Measurements from ENCODE around the gene GLUL. TPM values are rescaled to one million over a fixed set of nuclear protein-coding genes. Genes with fewer than 3 reads are reported as not detected.

The GLUL gene
- total RNA-seq, 3 donors from 2014 or later (not counting 1 experiment from before 2014, with no cell fraction given), result 128 to 420 (median 134) TPM

GRCh38 chr1:182368903-182369302 lies 22.7 kb downstream of the GLUL start:
- Mint-ChIP-seq H3K4me1 (no peaks in the 10 kb centered on the region), H3K4me3 (no peak overlapping the region), H3K36me3 (no peaks in the 10 kb centered on the region), H3K27ac (no peak overlapping the region), H3K27me3 (ENCODE audit: low read depth in 2 of 2) (peaks cover 12 to 17% of the 10 kb centered on the region in 2 donors), H3K9me3 (no peaks in the 10 kb centered on the region)
- H3K4me1 ChIP-seq (ENCODE audit: control insufficient read depth, insufficient read depth, low read length), result no peaks in the 10 kb centered on the region
- H3K4me3 ChIP-seq (ENCODE audit: low read length), result no peak overlapping the region
- 72% methylated on average over 3 of the region's 4 CpGs for WGBS (ENCODE audit: insufficient coverage)
- H3K9me3 ChIP-seq (ENCODE audit: control insufficient read depth, insufficient read depth, low read length), result no peaks in the 10 kb centered on the region
- DNase-seq (no peak), ATAC-seq (no peak)
- no peak overlapping the region for H3K27ac ChIP-seq (ENCODE audit: low read length)
- H3K27me3 ChIP-seq (ENCODE audit: control insufficient read depth, insufficient read depth, low read length), result no peaks in the 10 kb centered on the region
- no peaks in the 10 kb centered on the region for H3K36me3 ChIP-seq (ENCODE audit: control insufficient read depth, insufficient read depth, low read length)
- intact Hi-C loops (cut with micrococcal nuclease), result no loop called here
- TF ChIP-seq CTCF (IDR thresholded peaks at IDR 0.05), result no peak

DNA sequence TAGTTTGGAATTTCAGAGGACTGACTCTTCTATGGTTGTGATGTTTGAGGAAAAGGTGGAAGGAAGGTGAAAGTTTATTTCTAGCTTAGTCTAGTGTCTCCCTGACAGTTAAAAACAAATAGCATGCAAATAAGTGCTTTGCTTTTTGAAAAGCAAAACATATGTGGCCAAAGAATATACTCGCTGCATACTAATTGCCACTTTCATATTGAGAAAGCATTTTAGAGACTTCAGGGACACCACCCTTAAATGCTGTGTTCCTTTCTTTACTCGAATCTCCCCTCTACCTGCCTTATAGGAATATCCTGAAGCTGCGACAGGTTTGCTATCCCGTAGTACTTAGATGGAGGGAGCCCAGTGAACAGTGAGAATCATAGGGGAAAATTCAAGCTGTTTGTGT lies 23.2 kb downstream of the GLUL start:
- no peak overlapping the region for H3K4me3 ChIP-seq (ENCODE audit: low read length)
- H3K27ac ChIP-seq (ENCODE audit: low read length), result no peak overlapping the region
- intact Hi-C loops (cut with micrococcal nuclease), result no loop called here
- ATAC-seq (no peak), DNase-seq (no peak)
- no peak for TF ChIP-seq CTCF (IDR thresholded peaks at IDR 0.05)
- H3K36me3 ChIP-seq (ENCODE audit: control insufficient read depth, insufficient read depth, low read length), result no peaks in the 10 kb centered on the region
- WGBS (ENCODE audit: insufficient coverage), result 80% methylated on average over 3 of the region's 4 CpGs
- no peaks in the 10 kb centered on the region for H3K4me1 Mint-ChIP-seq
- H3K36me3 Mint-ChIP-seq, result no peaks in the 10 kb centered on the region
- no peaks in the 10 kb centered on the region for H3K9me3 ChIP-seq (ENCODE audit: control insufficient read depth, insufficient read depth, low read length)
- no peaks in the 10 kb centered on the region for H3K4me1 ChIP-seq (ENCODE audit: control insufficient read depth, insufficient read depth, low read length)
- H3K27me3 ChIP-seq (ENCODE audit: control insufficient read depth, insufficient read depth, low read length), result no peaks in the 10 kb centered on the region
- H3K27ac Mint-ChIP-seq, result no peak overlapping the region
- H3K9me3 Mint-ChIP-seq, result no peaks in the 10 kb centered on the region
- H3K27me3 Mint-ChIP-seq (ENCODE audit: low read depth in 2 of 2), result peaks cover 12 to 17% of the 10 kb centered on the region in 2 donors
- no peak overlapping the region for H3K4me3 Mint-ChIP-seq

GRCh38 chr1:182367926-182368325 lies 23.7 kb downstream of the GLUL start:
- Histone ChIP-seq H3K27me3 (ENCODE audit: control insufficient read depth, insufficient read depth, low read length) (no peaks in the 10 kb centered on the region), H3K4me1 (ENCODE audit: control insufficient read depth, insufficient read depth, low read length) (no peaks in the 10 kb centered on the region), H3K36me3 (ENCODE audit: control insufficient read depth, insufficient read depth, low read length) (no peaks in the 10 kb centered on the region), H3K27ac (ENCODE audit: low read length) (no peak overlapping the region), H3K4me3 (ENCODE audit: low read length) (no peak overlapping the region), H3K9me3 (ENCODE audit: control insufficient read depth, insufficient read depth, low read length) (no peaks in the 10 kb centered on the region)
- Mint-ChIP-seq H3K27ac (no peak overlapping the region), H3K36me3 (no peaks in the 10 kb centered on the region), H3K9me3 (no peaks in the 10 kb centered on the region), H3K4me3 (no peak overlapping the region), H3K4me1 (no peaks in the 10 kb centered on the region), H3K27me3 (ENCODE audit: low read depth in 2 of 2) (peaks cover 12 to 17% of the 10 kb centered on the region in 2 donors)
- DNase-seq (no peak), ATAC-seq (no peak)
- intact Hi-C loops (cut with micrococcal nuclease), result no loop called here
- no peak for TF ChIP-seq CTCF (IDR thresholded peaks at IDR 0.05)
- WGBS (ENCODE audit: insufficient coverage), result 100% methylated on average over 1 of the region's 2 CpGs

DNA sequence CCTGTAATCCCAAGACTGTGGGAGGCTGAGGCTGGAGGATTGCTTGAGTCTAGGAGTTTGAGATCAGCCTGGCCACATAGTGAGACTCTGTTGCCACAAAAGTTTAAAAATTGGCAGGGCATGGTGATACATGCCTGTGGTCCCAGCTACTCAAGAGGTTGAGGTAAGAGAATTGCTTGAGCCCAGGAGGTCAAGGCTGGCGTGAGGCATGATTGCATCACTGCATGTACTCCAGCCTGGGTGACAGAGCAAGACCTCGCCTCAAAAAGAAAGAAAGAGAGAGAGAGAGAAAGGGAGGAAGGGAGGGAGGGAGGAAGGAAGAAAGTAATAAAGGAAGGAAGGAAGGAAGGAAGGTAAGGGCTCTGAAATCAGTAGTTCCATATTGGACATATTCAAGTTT lies 25.0 kb downstream of the GLUL start:
- Mint-ChIP-seq H3K36me3 (no peaks in the 10 kb centered on the region), H3K27me3 (ENCODE audit: low read depth in 2 of 2) (peaks cover 12 to 17% of the 10 kb centered on the region in 2 donors), H3K4me3 (no peak overlapping the region), H3K9me3 (no peaks in the 10 kb centered on the region), H3K27ac (no peak overlapping the region), H3K4me1 (no peaks in the 10 kb centered on the region)
- Histone ChIP-seq H3K36me3 (ENCODE audit: control insufficient read depth, insufficient read depth, low read length) (no peaks in the 10 kb centered on the region), H3K9me3 (ENCODE audit: control insufficient read depth, insufficient read depth, low read length) (no peaks in the 10 kb centered on the region), H3K27ac (ENCODE audit: low read length) (no peak overlapping the region), H3K4me3 (ENCODE audit: low read length) (no peak overlapping the region), H3K27me3 (ENCODE audit: control insufficient read depth, insufficient read depth, low read length) (no peaks in the 10 kb centered on the region), H3K4me1 (ENCODE audit: control insufficient read depth, insufficient read depth, low read length) (no peaks in the 10 kb centered on the region)
- ATAC-seq (no peak), DNase-seq (no peak)
- intact Hi-C loops (cut with micrococcal nuclease), result no loop called here
- TF ChIP-seq CTCF (IDR thresholded peaks at IDR 0.05), result no peak
- WGBS (ENCODE audit: insufficient coverage), result 89% methylated on average over 2 of the region's 2 CpGs

All from natural killer cell (primary cell).